Inflammatory macrophage treated with lipopolysaccharide for 4 hours (primary cell): Measurements from ENCODE around the gene RINL.
"Not testable (repeated sequence)": the region's sequence is repeated elsewhere in the genome, so short reads cannot be mapped to it uniquely, and the experiment has no call there.

ENCODE experiments used
- DNase-seq: peaks from one replicate; pipeline ENCODE4 v3.0.0-alpha.2; 2020

RINL gene

DNA sequence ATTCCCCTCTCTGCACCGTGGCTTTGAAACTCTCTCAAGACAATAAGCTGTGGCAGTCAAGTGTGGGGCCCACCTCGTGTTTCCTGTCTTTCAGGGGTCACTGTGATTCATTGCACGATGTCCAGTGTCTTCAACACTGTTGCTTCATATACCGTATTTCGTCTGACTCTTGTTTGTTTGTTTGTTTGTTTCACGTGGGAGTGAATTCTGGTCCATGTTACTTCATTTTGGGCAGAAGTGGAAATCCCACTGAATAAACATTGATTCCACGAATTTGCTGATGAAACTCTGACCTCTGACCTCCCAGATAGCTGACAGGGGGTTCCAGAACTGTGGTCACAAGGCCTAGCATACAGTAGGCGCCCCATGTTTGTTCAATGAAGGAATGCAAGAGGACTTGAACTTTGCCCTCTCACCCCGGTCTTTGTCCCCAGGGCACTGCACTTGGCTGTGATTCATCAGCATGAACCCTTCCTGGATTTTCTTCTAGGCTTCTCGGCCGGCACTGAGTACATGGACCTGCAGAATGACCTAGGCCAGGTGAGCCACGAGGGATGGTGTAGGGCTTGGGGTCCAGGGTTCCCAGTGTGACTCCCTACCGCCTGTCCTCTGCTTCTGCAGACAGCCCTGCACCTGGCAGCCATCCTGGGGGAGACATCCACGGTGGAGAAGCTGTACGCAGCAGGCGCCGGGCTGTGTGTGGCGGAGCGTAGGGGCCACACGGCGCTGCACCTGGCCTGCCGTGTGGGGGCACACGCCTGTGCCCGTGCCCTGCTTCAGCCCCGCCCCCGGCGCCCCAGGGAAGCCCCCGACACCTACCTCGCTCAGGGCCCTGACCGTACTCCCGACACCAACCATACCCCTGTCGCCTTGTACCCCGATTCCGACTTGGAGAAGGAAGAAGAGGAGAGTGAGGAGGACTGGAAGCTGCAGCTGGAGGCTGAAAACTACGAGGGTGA, 26.8 kb upstream of the RINL start:
- DNase-seq = peak; percentile 65

- no peak for DNase-seq
Observed at GRCh38 chr19:38901683-38902082, 23.6 kb upstream of the RINL start.

DNA sequence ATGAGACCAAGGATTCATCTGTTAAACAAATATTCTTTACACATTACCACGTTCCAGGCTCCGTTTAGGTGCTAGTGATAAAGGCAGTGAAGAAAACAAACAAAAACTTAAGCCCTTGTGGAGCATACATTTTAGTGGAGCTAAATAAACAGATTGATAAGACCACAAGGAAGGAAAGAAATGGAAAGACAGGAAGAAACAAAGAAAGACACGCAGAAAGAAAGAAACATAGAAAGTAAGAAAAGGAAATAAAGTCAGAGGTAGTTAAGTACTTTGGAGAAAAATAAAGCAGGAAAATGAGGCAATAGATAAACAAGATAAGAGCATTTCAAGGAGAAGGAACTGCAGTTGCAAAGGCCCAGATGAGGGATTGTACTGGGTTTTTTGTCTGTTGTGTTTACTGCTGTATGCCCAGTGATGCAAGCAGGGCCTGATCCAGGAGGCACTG, 22.7 kb upstream of the RINL start:
- DNase-seq = peak; percentile 19

DNA sequence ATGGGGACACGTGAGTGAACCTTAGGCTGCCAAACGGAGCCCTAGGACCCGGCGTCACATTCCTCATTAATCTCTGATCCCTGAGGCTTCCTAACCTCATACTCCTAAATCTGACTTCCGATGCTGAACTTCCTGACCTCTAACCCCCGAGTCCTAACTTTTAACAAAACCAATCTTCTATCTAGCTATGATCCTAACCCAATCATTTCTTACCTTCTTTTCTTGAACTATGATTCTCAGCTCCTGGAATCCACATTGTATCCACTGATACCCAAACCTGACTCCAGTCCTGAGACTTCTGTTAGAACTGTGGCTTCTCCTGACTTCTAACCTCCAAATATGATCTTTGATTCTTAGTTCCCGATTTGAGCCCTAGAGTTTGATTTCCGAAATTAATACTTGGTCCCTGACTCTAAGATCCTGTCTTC, 22.1 kb upstream of the RINL start:
- DNase-seq = no peak

- peak; percentile 100 for DNase-seq
Observed at GRCh38 chr19:38899447-38900201, 21.5 kb upstream of the RINL start, which contains the start of the genes NFKBIB and SIRT2. TSS of gene NFKBIB (plus strand) at chr19:38899969. CDS start at chr19:38900033, 64 bp downstream. TSS of gene SIRT2 (minus strand) at chr19:38899618. CDS start at chr19:38899521, 97 bp downstream.

DNA sequence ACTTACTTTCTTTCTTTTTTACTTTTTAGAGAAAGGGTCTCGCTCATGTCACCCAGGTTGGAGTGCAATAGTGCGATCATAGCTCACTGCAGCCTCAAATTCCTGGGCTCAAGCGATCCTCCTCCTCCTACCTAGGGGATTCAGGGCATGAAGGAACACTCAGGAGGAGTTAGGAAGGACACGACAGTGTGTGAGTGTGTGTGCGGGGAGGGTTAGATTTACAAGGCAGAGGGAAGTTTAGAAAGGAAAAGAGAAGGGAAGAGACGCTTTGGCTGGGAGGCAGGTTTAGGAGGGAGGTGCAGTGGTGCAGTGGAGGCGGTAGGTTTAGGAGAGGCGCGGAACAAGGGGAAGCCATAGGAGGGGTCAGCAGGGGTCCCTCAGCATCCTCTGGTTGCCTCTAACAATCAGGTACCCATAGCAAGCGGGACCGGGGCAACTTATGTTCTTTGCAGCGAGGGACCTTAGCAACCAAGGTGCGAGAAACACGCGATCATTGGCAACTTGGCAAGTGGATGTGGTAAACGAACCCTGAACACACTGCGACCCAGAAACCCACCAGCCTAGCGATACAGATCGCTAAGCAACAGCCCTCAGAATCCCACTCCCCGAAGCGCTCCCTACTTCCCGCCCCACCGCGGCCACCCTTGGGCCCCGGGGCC, 20.8 kb upstream of the RINL start:
- DNase-seq = peak; percentile 5

GRCh38 chr19:38894968-38895367, 16.9 kb upstream of the RINL start:
- no peak for DNase-seq

DNA sequence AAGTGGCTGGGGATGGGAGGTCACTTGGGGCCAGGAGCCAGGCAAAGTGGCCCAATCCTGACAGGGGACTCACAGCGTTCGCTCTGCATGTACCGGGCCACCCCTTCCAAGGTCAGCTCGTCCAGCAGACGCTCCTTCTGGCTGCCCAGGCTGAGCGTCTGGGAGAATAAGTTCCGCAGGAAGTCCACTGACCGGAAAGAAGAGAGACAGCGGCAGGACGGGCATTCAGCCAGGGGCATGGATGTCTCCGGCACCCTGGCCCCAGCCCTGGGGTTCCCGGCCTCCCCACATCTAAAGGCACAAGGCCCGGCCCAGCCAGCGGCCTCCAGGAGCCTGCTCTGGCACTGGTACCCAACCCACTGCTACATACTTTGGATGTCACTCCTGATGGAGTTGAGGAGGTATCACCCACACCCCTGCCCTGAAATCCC, 15.3 kb upstream of the RINL start:
- DNase-seq = no peak

GRCh38 chr19:38892841-38893240, 14.8 kb upstream of the RINL start:
- DNase-seq = no peak

GRCh38 chr19:38891771-38892170, 13.7 kb upstream of the RINL start:
- DNase-seq = no peak

DNA sequence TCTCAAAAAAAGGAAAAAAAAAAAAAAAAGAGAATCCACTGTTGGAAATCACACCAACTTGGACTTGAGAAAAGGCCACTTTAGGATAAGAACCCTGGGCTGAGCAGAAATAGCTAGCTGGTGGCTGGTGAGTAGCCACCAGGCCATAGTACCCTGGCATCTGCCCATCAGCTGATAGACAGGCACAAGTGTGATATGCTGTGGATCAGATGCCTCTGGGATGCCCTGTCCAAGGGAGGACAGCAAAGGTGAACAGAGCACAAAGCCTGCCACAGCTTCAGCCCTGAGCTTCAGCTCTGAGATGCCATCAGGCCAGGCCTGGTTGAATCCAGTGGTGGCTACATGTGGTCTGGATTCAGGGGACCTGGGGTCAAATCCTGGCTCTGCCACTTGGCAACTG, 12.6 kb upstream of the RINL start:
- DNase-seq = no peak

DNA sequence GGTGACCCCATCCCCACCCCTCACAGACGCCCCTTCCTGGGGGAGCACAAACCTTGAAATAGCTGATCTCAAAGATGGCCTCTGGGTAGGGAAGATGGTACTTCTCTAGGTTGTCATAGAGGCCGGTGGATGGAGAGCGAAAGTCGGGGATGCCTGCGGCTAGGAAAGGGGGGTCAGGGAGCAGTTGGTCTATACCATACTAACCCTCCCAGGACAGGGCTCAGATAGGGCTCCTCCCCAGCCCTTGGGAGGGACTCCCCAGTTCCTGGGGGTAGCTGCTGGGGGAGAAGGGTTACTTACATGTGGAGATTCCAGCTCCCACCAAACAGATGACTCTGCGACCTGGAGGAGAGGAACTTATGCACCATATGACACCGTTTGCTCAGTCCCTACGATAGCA, 11.7 kb upstream of the RINL start:
- no peak for DNase-seq

DNA sequence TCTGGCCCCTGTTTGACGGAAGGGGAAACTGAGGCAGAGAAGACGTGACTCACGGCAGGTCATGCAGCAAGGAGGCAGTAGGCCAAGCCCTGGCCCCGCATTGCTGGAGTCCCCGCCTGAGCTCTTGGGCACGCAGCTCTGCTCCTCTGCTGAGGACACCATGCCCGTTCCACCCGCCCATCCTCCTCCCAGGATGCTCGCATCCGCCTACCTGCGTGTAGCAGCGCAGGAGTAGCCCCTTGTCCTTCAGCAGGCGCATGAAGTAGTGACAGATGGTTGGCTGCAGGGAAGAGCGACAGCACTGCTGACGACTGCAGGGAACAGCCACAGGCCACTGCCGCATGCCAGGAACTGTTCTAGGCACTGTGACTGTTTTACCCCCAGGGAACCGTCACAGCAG, 10.8 kb upstream of the RINL start:
- no peak for DNase-seq

GRCh38 chr19:38884691-38885090, 6.6 kb upstream of the RINL start:
- not testable (repeated sequence) for DNase-seq

DNA sequence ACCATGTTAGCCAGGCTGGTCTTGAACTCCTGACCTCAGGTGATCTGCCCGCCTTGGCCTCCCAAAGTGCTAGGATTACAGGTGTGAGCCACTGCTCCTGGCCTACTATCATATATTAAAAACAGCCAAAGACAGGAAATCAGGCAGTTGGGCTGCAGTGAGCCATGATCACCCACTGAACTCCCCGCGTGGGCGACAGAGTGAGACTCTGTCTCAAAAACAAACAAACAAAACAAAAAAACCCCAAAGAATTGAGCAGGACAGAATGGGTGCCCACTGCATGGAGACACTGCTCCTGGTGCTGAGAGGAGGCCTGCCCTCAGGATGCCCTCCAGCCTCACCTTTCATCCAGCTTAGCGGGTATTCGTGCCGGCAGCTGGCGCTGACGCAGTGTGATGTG, 5.2 kb upstream of the RINL start:
- no peak for DNase-seq

- no peak for DNase-seq
Observed at GRCh38 chr19:38880882-38881609, 3.0 kb upstream of the RINL start.

DNA sequence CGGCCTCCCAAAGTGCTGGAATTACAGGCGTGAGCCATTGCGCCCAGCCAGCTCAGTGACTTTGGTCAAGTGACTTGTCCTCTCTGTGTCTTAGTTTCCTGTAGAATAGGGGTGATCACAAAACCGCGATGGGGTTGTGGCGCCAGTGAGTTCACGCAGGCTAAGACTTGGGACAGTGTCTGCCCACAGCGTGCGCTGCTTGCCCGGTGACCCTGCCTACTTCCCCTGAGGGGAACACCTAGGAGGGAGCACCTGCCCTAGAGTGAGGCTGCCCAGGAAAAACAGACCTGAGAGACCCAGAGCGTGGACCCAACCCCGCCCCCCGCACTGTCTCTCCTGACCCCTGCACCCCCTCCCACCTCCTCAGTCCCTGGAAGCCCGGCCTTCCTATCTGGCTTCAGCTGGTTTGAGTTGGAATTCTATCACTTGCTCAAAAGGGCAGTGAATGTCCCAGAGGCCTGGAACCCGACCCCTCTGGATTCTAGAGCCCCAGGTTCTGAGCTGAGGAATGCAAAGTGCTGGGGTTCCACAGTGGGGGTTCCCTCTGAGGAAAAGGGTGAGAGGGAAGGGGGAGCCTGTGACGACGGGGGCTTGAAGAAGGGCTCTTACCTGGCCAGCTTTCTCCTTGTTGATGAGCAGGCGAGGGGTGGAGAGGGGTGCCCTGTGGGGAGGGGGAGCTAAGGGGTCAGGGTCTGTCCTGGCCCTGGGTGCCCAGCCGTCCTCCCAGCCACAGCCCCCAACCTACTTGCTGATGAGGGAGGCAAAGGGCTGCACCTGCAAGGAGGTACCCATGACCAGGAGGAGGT, 2.2 kb upstream of the RINL start:
- no peak for DNase-seq

DNA sequence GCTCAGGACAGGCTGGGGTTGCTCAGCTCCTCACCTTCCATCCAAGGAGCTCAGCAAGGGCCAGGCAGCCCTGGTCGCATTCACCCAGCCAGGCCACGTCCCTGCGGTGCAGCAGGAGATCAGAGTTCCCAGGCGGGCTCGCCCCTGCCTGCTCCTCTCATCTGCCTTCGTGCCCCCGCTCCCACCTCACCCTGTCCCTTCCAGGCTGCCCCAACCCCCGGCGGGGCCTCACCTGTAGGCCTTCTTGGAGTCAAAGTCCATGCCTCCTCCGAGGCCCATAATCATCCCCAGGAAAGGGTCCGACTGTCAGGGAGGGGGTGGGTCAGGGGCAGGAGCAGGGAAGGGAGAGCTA, 1.3 kb upstream of the RINL start:
- DNase-seq = no peak

DNA sequence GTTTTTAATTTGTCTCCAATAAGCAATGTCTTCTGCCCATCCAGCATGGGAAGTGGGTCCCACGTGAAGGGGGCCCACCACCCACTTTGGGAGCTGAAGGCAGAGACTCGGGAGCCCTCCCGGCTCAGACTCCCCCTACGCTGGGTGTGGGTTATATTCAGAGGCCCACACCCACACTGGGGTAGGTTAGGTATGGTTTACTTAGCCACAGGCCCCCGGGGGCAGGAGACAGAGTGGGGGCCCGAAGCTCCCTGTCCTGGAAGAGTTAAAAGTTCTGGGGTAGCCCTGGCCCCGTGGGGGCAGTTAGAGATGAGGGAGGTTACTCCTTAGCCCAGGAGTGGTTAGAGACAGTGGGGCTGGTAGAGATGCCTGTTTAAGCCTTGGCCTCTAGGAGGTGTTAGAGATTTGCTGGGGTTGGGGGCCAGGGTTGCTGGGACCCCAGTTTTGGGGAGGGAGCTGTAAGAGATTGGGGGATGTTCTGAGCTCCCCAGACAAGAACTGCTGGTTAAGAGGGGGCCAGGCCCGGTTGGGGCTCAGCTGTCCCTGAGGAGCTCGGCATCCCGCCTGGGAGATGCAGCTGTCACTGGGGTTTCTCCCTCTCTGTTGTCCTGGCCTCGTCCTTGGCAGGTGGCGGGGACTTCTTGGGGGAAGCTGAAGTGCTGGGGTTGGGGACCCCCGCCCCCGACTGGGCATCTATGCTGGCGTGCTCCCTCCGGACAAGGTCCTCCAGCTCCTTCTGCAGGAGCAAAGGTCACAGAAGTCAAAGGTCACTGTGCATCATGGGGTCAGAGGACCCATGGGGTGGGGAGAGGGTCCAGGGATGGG, 712 bp upstream of the RINL start:
- no peak for DNase-seq

DNA sequence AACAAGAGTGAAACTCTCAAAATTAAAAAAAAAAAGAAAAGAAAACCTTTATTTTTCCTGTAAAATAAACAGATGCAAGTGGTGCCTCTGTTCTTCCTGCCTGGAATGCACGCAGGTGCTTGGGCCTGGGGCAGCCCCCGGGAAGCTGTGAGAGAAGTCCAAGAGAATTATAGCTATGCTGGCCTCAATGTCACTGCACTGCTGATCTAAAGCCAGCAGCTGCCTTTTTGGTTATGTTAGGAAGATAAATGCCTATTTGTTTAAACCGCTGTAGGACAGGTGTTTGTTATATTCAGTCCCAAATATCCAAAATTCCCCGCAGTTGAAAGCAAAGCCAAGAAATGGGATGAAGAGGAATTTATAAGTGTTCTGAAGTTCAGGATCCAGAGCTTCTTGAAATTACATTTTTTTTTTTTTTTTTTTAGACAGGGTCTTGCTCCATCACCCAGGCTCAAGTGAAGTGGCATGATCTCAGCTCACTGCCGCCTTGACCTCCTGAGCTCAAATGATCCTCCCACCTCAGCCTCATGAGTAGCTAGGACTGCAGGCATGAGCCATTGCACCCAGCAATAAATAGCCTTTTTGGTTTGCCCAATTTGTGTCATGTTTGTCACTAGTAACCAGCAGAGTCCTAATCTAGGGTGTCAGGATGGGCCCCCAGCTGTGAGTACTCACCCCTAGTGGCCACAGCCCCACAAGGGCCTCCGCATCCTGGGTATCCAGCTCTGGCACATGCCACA, 2.2 kb downstream of the RINL start:
- DNase-seq = peak; percentile 20
